Gastroesophageal sphincter (tissue), 4 donors: ENCODE data around the gene VPS35L. TPM values are rescaled to one million over a fixed set of nuclear protein-coding genes. Genes with fewer than 3 reads are reported as not detected.

Source experiments
- ATAC-seq: fragments of 150-250 bp; one replicate; pipeline ENCODE4 v1.9.1; 2016; ENCODE audit warnings: mild to moderate bottlenecking, moderate library complexity
- H3K27ac ChIP-seq, 4 donors: fragments of 200-600 bp; sonication (generic) in 3 of 4; 1 replicate in 3 of 4; 2 replicates in 1 of 4; pipeline ENCODE4 v1.5.1; 2016 to 2019
- H3K27me3 ChIP-seq: fragments of 200-600 bp; sonication (generic); one replicate; pipeline ENCODE4 v1.5.1; 2019
- H3K36me3 ChIP-seq, 2 donors: fragments of 200-600 bp; sonication (generic); one replicate each; pipeline ENCODE4 v1.5.1; 2019; ENCODE audit warnings: control low read depth in 1 of 2
- H3K4me1 ChIP-seq, 3 donors: fragments of 200-600 bp; sonication (generic); 1 replicate in 2 of 3; 2 replicates in 1 of 3; pipeline ENCODE4 v1.5.1; 2016 to 2019; ENCODE audit warnings: control low read depth in 2 of 3
- H3K4me3 ChIP-seq, 2 donors: fragments of 200-600 bp; sonication (generic); one replicate each; pipeline ENCODE4 v1.5.1; 2019; ENCODE audit warnings: mild to moderate bottlenecking in 1 of 2, moderate library complexity in 1 of 2
- H3K9me3 ChIP-seq, 3 donors: fragments of 200-600 bp; sonication (generic); one replicate each; pipeline ENCODE4 v1.5.1; 2017 to 2019; ENCODE audit warnings: control low read depth in 2 of 3
- EP300 ChIP-seq: sonication (generic); formaldehyde crosslinking; IDR thresholded peaks from one replicate; pipeline ENCODE4 v1.6.1; 2017; ENCODE audit warnings: antibody characterized with exemption, mild to moderate bottlenecking
- POLR2A ChIP-seq, 2 donors: fragments of 450-650 bp; IDR thresholded peaks; one replicate each; pipeline ENCODE4 v1.6.1; 2017; ENCODE audit warnings: antibody characterized with exemption in 2 of 2, mild to moderate bottlenecking in 2 of 2, moderate library complexity in 1 of 2
- POLR2AphosphoS5 ChIP-seq: sonication (generic); formaldehyde crosslinking; IDR thresholded peaks from one replicate; pipeline ENCODE4 v1.6.1; 2017; ENCODE audit warnings: antibody characterized with exemption
- WGBS, 2 donors: methylation state at CpG; one replicate each; pipeline ENCODE4 v1.1.5; 2018; ENCODE audit warnings: low coverage in 1 of 2; 5-methylcytosine and 5-hydroxymethylcytosine counted together
- total RNA-seq, 4 donors: library from RNA; depleted of rRNA; stranded (reverse); fragments of >200 nt; gene quantifications; one replicate each; pipeline ENCODE4 v1.1.0, GENCODE V29; 2016
- TF ChIP-seq, protein P1 (sequence below), 4 experiments: fragments of 200-600 bp in 2 of 4; fragments of 450-650 bp in 2 of 4; sonication (generic) in 1 of 4; IDR thresholded peaks; one replicate each; pipeline ENCODE4 v1.5.1; 2017 to 2019; ENCODE audit warnings: antibody characterized with exemption in 4 of 4, mild to moderate bottlenecking in 2 of 4, moderate library complexity in 2 of 4

Gene VPS35L
- total RNA-seq, 4 donors from 2014 or later: 39.0 to 59.6 (median 46.9) TPM

DNA sequence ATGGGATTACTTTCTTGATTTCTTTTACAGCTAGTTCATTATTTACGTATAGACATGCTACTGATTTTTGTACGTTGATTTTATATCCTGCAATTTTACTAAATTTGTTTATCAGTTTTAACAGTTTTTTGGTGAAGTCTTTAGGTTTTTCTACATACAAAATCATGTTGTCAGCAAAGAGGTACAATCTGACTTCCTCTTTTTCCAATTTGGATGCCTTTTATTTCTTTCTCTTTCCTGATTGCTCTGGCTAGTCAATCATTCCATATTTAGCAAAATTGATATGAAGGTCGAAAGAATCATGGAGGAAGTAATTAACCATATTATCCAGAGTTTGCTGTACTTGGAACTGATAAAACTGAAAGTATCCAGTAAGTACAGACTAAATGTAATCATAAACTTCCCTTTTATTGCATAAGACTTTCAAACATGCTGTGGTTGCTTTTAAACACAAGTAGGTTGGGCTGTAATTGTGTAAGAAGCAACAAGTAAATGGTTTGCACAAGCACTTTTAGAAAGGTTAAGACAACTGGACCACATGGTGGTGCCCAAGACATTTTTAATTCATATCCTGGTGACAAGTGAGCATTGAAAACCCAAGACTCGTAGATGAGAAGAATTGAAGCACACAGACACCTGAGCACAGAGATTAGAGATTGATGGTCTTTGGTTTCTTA is 42.0 kb upstream of the VPS35L start:
- H3K4me1 ChIP-seq: peaks cover 0 to 3% (median 0%) of the 10 kb centered on the region in 3 donors

DNA sequence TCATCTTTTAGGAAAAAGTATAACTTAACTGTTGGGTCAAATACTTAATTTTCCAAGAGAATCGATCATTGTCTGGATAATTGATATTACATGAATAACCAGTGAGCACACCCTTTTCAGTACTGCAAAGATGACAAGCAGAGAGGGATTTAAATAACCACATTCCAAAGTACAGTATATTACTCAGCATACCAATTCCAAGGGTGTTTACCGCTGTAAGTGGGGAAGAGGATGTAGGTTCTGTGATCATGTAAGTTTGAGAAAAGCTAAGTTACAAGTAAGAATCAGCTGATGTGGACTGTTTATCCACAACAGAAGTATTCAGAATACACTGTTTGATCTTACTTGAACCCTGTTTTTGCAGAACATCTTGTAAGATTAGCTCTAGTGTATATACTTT is 39.7 kb upstream of the VPS35L start:
- no peak for ATAC-seq
- no peak overlapping the region for H3K27ac ChIP-seq
- WGBS, 2 donors: 78 to 84% methylated on average over 2 of the region's 2 CpGs

More for the DNA sequence above, 42.0 kb upstream of the VPS35L start:
- Histone ChIP-seq H3K9me3 (no peaks in the 10 kb centered on the region), H3K36me3 (peaks cover 6 to 62% of the 10 kb centered on the region in 2 donors), H3K4me3 (no peak overlapping the region), H3K27me3 (no peaks in the 10 kb centered on the region), H3K27ac (no peak overlapping the region)
- ATAC-seq: no peak
- TF ChIP-seq POLR2A (IDR thresholded peaks at IDR 0.05) (no peak), POLR2AphosphoS5 (no peak), EP300 (no peak)
- TF ChIP-seq, protein P1, sequence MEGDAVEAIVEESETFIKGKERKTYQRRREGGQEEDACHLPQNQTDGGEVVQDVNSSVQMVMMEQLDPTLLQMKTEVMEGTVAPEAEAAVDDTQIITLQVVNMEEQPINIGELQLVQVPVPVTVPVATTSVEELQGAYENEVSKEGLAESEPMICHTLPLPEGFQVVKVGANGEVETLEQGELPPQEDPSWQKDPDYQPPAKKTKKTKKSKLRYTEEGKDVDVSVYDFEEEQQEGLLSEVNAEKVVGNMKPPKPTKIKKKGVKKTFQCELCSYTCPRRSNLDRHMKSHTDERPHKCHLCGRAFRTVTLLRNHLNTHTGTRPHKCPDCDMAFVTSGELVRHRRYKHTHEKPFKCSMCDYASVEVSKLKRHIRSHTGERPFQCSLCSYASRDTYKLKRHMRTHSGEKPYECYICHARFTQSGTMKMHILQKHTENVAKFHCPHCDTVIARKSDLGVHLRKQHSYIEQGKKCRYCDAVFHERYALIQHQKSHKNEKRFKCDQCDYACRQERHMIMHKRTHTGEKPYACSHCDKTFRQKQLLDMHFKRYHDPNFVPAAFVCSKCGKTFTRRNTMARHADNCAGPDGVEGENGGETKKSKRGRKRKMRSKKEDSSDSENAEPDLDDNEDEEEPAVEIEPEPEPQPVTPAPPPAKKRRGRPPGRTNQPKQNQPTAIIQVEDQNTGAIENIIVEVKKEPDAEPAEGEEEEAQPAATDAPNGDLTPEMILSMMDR (IDR thresholded peaks at IDR 0.05): no peak
- WGBS, 2 donors: 59 to 94% methylated on average over 2 to 3 of the region's 4 CpGs

DNA sequence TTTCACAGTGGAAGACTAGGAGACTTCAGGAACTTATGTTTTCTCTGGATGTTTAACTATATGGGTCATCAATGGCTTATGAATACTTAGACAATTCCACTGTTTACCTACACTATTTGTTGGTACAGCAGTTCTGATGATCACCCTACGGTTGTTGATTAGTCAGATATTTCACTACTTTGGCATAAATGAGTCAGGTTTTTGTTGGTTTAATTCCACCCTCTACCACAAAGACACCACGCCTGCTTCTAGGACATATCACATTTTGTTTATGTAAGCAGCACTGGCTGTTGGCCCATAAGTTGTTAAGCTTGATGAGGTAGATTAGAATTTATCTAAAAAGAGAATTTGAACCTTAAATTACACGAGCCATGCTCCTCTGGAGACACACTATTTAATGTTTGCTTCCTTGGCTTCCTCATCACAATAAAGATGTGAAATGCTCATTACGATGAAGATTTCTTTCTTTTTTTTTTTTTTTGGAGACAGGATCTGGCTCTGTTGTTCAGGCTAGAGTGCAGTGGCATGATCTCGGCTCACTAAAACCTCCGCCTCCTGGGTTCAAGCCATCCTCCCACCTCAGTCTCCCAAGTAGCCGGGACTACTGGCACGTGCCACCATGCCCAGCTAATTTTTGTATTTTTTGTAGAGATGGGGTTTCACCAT is 37.9 kb upstream of the VPS35L start:
- no peak overlapping the region for H3K4me3 ChIP-seq
- H3K27me3 ChIP-seq: no peaks in the 10 kb centered on the region
- 67 to 86% methylated on average over 6 to 7 of the region's 8 CpGs for WGBS, 2 donors
- H3K27ac ChIP-seq: no peak overlapping the region
- peaks cover 10 to 36% (median 14%) of the 10 kb centered on the region in 3 donors for H3K4me1 ChIP-seq
- H3K9me3 ChIP-seq: no peaks in the 10 kb centered on the region
- peaks cover 6 to 35% of the 10 kb centered on the region in 2 donors for H3K36me3 ChIP-seq
- ATAC-seq: no peak
- TF ChIP-seq EP300 (no peak), POLR2A (IDR thresholded peaks at IDR 0.05) (no peak), POLR2AphosphoS5 (no peak)
- TF ChIP-seq, protein P1 (IDR thresholded peaks at IDR 0.05): no peak

More for the DNA sequence above, 39.7 kb upstream of the VPS35L start:
- no peaks in the 10 kb centered on the region for H3K27me3 ChIP-seq
- TF ChIP-seq POLR2A (IDR thresholded peaks at IDR 0.05) (no peak), POLR2AphosphoS5 (no peak), EP300 (no peak)
- TF ChIP-seq, protein P1 (IDR thresholded peaks at IDR 0.05): no peak
- peaks cover 6 to 39% of the 10 kb centered on the region in 2 donors for H3K36me3 ChIP-seq
- no peak overlapping the region for H3K4me3 ChIP-seq
- no peaks in the 10 kb centered on the region for H3K9me3 ChIP-seq
- peaks cover 8 to 25% (median 12%) of the 10 kb centered on the region in 3 donors for H3K4me1 ChIP-seq

DNA sequence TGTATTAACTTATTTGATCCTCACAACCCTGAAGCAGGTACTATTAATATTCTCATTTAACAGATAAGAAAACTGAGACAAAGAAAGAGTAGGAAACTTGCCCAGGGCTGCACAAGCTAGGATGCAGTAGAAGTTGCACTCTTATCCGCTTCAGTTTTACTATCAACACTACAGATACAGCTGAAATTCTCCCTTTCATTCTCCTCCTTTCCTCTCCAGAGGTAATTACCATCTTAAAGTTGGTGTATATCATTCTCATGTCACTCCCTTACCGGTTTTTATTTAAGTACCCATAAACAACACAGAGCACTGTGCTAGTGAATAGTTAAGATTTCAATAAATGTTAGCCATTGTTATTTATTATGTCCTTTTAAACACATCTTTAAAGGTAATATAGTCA is 37.1 kb upstream of the VPS35L start:
- Histone ChIP-seq H3K9me3 (no peaks in the 10 kb centered on the region), H3K4me1 (peaks cover 10 to 44% (median 17%) of the 10 kb centered on the region in 3 donors), H3K27ac (no peak overlapping the region), H3K27me3 (no peaks in the 10 kb centered on the region), H3K36me3 (peaks cover 6 to 35% of the 10 kb centered on the region in 2 donors), H3K4me3 (no peak overlapping the region)
- ATAC-seq: no peak
- 66 to 88% methylated on average over 2 of the region's 2 CpGs for WGBS, 2 donors
- no peak for TF ChIP-seq EP300
- TF ChIP-seq POLR2AphosphoS5: no peak
- TF ChIP-seq, protein P1 (IDR thresholded peaks at IDR 0.05): no peak
- no peak for TF ChIP-seq POLR2A (IDR thresholded peaks at IDR 0.05)
